WTC11 (cell line): ENCODE measurements around the gene GTF3C1. TPM values are rescaled to one million over a fixed set of nuclear protein-coding genes. Genes with fewer than 3 reads are reported as not detected.

Experiments
- ATAC-seq: fragments of 200-7000 bp; cut with Tn5 transposase; 2 replicates; pipeline ENCODE4 v1.10.0; 2021; ENCODE audit warnings: mild to moderate bottlenecking, moderate library complexity
- CTCF ChIA-PET: fragments of 300-600 bp; sonication (Branson Sonifier 250); formaldehyde crosslinking; loops from one replicate; lab custom pipeline; 2021; ENCODE audit warnings: antibody characterized with exemption; lab: Charles Lee
- POLR2A ChIA-PET: fragments of 350-600 bp; sonication (Branson Sonifier 250); formaldehyde crosslinking; loops from one replicate; lab custom pipeline; 2021; ENCODE audit warnings: antibody characterized with exemption; lab: Charles Lee
- DNase-seq: peaks from one replicate; pipeline ENCODE4 v3.0.0; 2021; ENCODE audit warnings: low spot score
- H3K27ac Mint-ChIP-seq: 2 replicates; pipeline ENCODE4 v1.8.0; 2021; ENCODE audit warnings: mixed read lengths
- H3K27me3 Mint-ChIP-seq: 2 replicates; pipeline ENCODE4 v1.8.0; 2021; ENCODE audit warnings: low read depth, mild to moderate bottlenecking, moderate library complexity, mixed read lengths
- H3K36me3 Mint-ChIP-seq: 2 replicates; pipeline ENCODE4 v1.8.0; 2021; ENCODE audit warnings: mixed read lengths
- H3K4me1 Mint-ChIP-seq: 2 replicates; pipeline ENCODE4 v1.8.0; 2022; ENCODE audit warnings: mixed read lengths
- H3K4me3 Mint-ChIP-seq: 2 replicates; pipeline ENCODE4 v1.8.0; 2021; ENCODE audit warnings: mild to moderate bottlenecking, moderate library complexity, mixed read lengths
- H3K9me3 Mint-ChIP-seq: 2 replicates; pipeline ENCODE4 v1.8.0; 2021; ENCODE audit warnings: mixed read lengths
- ATF3 ChIP-seq: sonication (generic); formaldehyde crosslinking; conservative IDR thresholded peaks from 2 replicates; pipeline ENCODE4 v1.8.1; 2022; ENCODE audit warnings: mild to moderate bottlenecking, missing genetic modification reagents
- FOXP4 ChIP-seq: sonication (generic); formaldehyde crosslinking; IDR thresholded peaks from 2 replicates; pipeline ENCODE4 v1.8.0; 2022; ENCODE audit warnings: mild to moderate bottlenecking, missing genetic modification reagents
- JUN ChIP-seq: sonication (generic); formaldehyde crosslinking; IDR thresholded peaks from 2 replicates; pipeline ENCODE4 v1.8.0; 2023; ENCODE audit warnings: mild to moderate bottlenecking, missing genetic modification reagents
- NR1H2 ChIP-seq: sonication (generic); formaldehyde crosslinking; IDR thresholded peaks from 2 replicates; pipeline ENCODE4 v1.9.0; 2021; ENCODE audit warnings: mild to moderate bottlenecking, moderate library complexity, missing genetic modification reagents
- NR2C2 ChIP-seq: sonication (generic); formaldehyde crosslinking; IDR thresholded peaks from 2 replicates; pipeline ENCODE4 v1.8.0; 2022; ENCODE audit warnings: mild to moderate bottlenecking, missing genetic modification reagents
- NR3C1 ChIP-seq: sonication (generic); formaldehyde crosslinking; conservative IDR thresholded peaks from 2 replicates; pipeline ENCODE4 v1.8.1; 2023; ENCODE audit warnings: low read depth, mild to moderate bottlenecking, missing genetic modification reagents
- SMAD3 ChIP-seq: sonication (generic); formaldehyde crosslinking; IDR thresholded peaks from 2 replicates; pipeline ENCODE4 v1.8.0; 2022; ENCODE audit warnings: missing genetic modification reagents, mild to moderate bottlenecking, borderline replicate concordance
- SP1 ChIP-seq: sonication (generic); formaldehyde crosslinking; conservative IDR thresholded peaks from 2 replicates; pipeline ENCODE4 v1.8.1; 2022; ENCODE audit warnings: missing genetic modification reagents
- ZNF138 ChIP-seq: sonication (generic); formaldehyde crosslinking; conservative IDR thresholded peaks from 2 replicates; pipeline ENCODE4 v1.8.1; 2022; ENCODE audit warnings: mild to moderate bottlenecking, moderate library complexity, missing genetic modification reagents
- ZNF425 ChIP-seq: fragments of 250-450 bp; sonication (Bioruptor Pico); conservative IDR thresholded peaks from 2 replicates; pipeline ENCODE4 v1.9.0; 2021; ENCODE audit warnings: mild to moderate bottlenecking
- ZNF671 ChIP-seq: fragments of 250-450 bp; sonication (Bioruptor Pico); IDR thresholded peaks from 2 replicates; pipeline ENCODE4 v1.8.0; 2021; ENCODE audit warnings: mild to moderate bottlenecking
- total RNA-seq: library from RNA; stranded (reverse); gene quantifications from 3 replicates; pipeline ENCODE4 v1.2.3, GENCODE V29; 2021
- TF ChIP-seq, protein P1 (sequence below): fragments of 250-450 bp; sonication (Bioruptor Pico); IDR thresholded peaks from 2 replicates; pipeline ENCODE4 v1.9.0; 2021; ENCODE audit warnings: mild to moderate bottlenecking, borderline replicate concordance
- TF ChIP-seq, protein P2 (sequence below): sonication (generic); formaldehyde crosslinking; IDR thresholded peaks from 2 replicates; pipeline ENCODE4 v1.8.1; 2023; ENCODE audit warnings: mild to moderate bottlenecking, missing genetic modification reagents
- TF ChIP-seq, protein P3 (sequence below): sonication (generic); formaldehyde crosslinking; IDR thresholded peaks from 2 replicates; pipeline ENCODE4 v1.8.1; 2023; ENCODE audit warnings: mild to moderate bottlenecking, moderate library complexity, missing genetic modification reagents
- TF ChIP-seq, protein P4 (sequence below): sonication (generic); formaldehyde crosslinking; IDR thresholded peaks from 2 replicates; pipeline ENCODE4 v1.8.1; 2022; ENCODE audit warnings: low read depth, missing genetic modification reagents, borderline replicate concordance

GTF3C1 gene
- total RNA-seq, 1 experiment from 2014 or later = 146 TPM

GRCh38 chr16:27549746-27550581, at the start of gene GTF3C1, which contains the start of gene KATNIP (continued):
- no peak for TF ChIP-seq ZNF138 (CRISPR knock-in tag)
- TF ChIP-seq NR3C1 = no peak

DNA sequence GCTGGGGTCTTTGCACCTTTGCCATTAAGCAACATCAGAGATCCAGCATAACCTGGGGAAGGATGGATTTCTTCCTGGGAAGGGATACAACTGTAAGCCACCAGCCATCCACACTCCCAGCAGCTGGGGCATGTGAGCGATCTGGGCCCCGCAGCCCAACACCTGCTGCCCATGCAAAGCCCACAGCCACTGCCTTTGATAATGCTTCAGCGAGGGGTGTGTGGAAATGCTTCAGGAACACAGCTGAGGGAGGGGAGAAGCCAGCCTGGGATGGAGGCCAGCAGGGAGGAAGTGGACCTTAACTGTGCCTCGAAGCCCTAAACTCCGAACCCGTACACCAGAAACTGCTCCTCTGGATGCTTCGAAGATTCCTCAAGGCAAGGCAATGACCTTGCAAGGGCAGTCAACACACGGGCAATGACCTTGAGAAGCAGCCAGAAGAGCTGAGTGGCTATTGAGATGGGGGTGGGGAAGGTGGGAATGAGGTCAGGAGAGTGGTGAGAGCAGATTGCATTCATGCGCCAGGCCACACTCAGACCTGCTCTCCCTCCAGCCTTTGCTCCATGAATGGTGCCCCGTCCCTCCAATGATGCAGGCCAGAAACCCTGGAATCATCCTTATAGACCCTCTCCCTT, 49.3 kb upstream of the GTF3C1 start:
- H3K4me3 Mint-ChIP-seq = no peak overlapping the region
- H3K27me3 Mint-ChIP-seq = no peaks in the 10 kb centered on the region
- TF ChIP-seq, protein P1, sequence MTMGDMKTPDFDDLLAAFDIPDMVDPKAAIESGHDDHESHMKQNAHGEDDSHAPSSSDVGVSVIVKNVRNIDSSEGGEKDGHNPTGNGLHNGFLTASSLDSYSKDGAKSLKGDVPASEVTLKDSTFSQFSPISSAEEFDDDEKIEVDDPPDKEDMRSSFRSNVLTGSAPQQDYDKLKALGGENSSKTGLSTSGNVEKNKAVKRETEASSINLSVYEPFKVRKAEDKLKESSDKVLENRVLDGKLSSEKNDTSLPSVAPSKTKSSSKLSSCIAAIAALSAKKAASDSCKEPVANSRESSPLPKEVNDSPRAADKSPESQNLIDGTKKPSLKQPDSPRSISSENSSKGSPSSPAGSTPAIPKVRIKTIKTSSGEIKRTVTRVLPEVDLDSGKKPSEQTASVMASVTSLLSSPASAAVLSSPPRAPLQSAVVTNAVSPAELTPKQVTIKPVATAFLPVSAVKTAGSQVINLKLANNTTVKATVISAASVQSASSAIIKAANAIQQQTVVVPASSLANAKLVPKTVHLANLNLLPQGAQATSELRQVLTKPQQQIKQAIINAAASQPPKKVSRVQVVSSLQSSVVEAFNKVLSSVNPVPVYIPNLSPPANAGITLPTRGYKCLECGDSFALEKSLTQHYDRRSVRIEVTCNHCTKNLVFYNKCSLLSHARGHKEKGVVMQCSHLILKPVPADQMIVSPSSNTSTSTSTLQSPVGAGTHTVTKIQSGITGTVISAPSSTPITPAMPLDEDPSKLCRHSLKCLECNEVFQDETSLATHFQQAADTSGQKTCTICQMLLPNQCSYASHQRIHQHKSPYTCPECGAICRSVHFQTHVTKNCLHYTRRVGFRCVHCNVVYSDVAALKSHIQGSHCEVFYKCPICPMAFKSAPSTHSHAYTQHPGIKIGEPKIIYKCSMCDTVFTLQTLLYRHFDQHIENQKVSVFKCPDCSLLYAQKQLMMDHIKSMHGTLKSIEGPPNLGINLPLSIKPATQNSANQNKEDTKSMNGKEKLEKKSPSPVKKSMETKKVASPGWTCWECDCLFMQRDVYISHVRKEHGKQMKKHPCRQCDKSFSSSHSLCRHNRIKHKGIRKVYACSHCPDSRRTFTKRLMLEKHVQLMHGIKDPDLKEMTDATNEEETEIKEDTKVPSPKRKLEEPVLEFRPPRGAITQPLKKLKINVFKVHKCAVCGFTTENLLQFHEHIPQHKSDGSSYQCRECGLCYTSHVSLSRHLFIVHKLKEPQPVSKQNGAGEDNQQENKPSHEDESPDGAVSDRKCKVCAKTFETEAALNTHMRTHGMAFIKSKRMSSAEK (CRISPR knock-in tag) = no peak
- ChIA-PET POLR2A (no interaction called here), CTCF (no interaction called here)
- H3K4me1 Mint-ChIP-seq = peaks cover 42% of the 10 kb centered on the region
- no peaks in the 10 kb centered on the region for H3K36me3 Mint-ChIP-seq
- 0 out of 2 replicates have a peak overlapping the region, but pooled peaks have one; percentile 63 for H3K27ac Mint-ChIP-seq
- H3K9me3 Mint-ChIP-seq = no peaks in the 10 kb centered on the region
- ATAC-seq (no peak), DNase-seq (no peak)

- no peaks in the 10 kb centered on the region for H3K36me3 Mint-ChIP-seq
- CTCF ChIA-PET = no interaction called here
- TF ChIP-seq FOXP4 (CRISPR knock-in tag) = no peak
- TF ChIP-seq, protein P2, sequence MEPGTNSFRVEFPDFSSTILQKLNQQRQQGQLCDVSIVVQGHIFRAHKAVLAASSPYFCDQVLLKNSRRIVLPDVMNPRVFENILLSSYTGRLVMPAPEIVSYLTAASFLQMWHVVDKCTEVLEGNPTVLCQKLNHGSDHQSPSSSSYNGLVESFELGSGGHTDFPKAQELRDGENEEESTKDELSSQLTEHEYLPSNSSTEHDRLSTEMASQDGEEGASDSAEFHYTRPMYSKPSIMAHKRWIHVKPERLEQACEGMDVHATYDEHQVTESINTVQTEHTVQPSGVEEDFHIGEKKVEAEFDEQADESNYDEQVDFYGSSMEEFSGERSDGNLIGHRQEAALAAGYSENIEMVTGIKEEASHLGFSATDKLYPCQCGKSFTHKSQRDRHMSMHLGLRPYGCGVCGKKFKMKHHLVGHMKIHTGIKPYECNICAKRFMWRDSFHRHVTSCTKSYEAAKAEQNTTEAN (CRISPR knock-in tag) = no peak
- no peak for TF ChIP-seq JUN (CRISPR knock-in tag)
- no peak for TF ChIP-seq ZNF425 (CRISPR knock-in tag)
- TF ChIP-seq, protein P3, sequence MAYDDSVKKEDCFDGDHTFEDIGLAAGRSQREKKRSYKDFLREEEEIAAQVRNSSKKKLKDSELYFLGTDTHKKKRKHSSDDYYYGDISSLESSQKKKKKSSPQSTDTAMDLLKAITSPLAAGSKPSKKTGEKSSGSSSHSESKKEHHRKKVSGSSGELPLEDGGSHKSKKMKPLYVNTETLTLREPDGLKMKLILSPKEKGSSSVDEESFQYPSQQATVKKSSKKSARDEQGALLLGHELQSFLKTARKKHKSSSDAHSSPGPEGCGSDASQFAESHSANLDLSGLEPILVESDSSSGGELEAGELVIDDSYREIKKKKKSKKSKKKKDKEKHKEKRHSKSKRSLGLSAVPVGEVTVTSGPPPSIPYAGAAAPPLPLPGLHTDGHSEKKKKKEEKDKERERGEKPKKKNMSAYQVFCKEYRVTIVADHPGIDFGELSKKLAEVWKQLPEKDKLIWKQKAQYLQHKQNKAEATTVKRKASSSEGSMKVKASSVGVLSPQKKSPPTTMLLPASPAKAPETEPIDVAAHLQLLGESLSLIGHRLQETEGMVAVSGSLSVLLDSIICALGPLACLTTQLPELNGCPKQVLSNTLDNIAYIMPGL (CRISPR knock-in tag) = no peak
- TF ChIP-seq, protein P4, sequence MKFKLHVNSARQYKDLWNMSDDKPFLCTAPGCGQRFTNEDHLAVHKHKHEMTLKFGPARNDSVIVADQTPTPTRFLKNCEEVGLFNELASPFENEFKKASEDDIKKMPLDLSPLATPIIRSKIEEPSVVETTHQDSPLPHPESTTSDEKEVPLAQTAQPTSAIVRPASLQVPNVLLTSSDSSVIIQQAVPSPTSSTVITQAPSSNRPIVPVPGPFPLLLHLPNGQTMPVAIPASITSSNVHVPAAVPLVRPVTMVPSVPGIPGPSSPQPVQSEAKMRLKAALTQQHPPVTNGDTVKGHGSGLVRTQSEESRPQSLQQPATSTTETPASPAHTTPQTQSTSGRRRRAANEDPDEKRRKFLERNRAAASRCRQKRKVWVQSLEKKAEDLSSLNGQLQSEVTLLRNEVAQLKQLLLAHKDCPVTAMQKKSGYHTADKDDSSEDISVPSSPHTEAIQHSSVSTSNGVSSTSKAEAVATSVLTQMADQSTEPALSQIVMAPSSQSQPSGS (CRISPR knock-in tag) = no peak
- no peak for TF ChIP-seq SMAD3 (CRISPR knock-in tag)
- no peak for TF ChIP-seq ZNF671 (CRISPR knock-in tag)
- no peak for TF ChIP-seq ATF3
- no peak for TF ChIP-seq NR1H2 (CRISPR knock-in tag)
- TF ChIP-seq SP1 (CRISPR knock-in tag) = no peak
- TF ChIP-seq NR2C2 (CRISPR knock-in tag) = no peak
Observed at GRCh38 chr16:27598220-27598619, 48.5 kb upstream of the GTF3C1 start.

More at GRCh38 chr16:27598220-27598619, 48.5 kb upstream of the GTF3C1 start:
- DNase-seq (no peak), ATAC-seq (no peak)
- Mint-ChIP-seq H3K27ac (no peak overlapping the region), H3K4me1 (peaks cover 38% of the 10 kb centered on the region), H3K27me3 (no peaks in the 10 kb centered on the region), H3K9me3 (no peaks in the 10 kb centered on the region), H3K4me3 (no peak overlapping the region)
- POLR2A ChIA-PET = no interaction called here
